Measurements from ENCODE around the gene DPP10. TPM values are rescaled to one million over a fixed set of nuclear protein-coding genes. Genes with fewer than 3 reads are reported as not detected.

The DPP10 gene
- total and polyA plus RNA-seq, 7 donors: 0.60 to 4.4 (median 3.5) TPM

DNA sequence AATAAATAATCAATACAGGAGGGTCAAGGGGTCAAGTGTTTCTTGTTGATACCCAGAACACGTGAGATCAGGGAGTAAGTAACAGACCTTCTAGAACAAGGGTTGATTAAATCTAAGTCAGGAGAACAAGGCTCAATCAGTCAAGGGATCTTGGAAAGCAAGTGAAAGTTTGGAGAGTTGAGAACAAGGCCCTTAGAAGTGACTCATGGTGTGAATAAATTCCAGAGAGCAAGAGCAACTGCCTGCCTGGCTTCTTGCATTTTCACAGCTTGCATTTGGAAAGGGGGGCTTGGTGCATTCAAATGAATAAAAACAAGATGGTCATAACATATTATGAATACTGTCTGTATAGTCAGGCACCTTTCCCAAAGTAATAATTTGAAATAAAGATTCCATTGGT, 256.1 kb downstream of the DPP10 start:
- Histone ChIP-seq H3K27ac (no peak overlapping the region), H3K27me3 (no peaks in the 10 kb centered on the region), H3K4me1 (no peaks in the 10 kb centered on the region), H3K9me3 (no peaks in the 10 kb centered on the region), H3K36me3 (no peaks in the 10 kb centered on the region), H3K4me3 (no peak overlapping the region)
- intact Hi-C loops (cut with DNase I): no loop called here
- no peak for TF ChIP-seq POLR2A (IDR thresholded peaks at IDR 0.05)
- TF ChIP-seq EP300 (IDR thresholded peaks at IDR 0.05): no peak
- TF ChIP-seq, protein P1, sequence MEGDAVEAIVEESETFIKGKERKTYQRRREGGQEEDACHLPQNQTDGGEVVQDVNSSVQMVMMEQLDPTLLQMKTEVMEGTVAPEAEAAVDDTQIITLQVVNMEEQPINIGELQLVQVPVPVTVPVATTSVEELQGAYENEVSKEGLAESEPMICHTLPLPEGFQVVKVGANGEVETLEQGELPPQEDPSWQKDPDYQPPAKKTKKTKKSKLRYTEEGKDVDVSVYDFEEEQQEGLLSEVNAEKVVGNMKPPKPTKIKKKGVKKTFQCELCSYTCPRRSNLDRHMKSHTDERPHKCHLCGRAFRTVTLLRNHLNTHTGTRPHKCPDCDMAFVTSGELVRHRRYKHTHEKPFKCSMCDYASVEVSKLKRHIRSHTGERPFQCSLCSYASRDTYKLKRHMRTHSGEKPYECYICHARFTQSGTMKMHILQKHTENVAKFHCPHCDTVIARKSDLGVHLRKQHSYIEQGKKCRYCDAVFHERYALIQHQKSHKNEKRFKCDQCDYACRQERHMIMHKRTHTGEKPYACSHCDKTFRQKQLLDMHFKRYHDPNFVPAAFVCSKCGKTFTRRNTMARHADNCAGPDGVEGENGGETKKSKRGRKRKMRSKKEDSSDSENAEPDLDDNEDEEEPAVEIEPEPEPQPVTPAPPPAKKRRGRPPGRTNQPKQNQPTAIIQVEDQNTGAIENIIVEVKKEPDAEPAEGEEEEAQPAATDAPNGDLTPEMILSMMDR (IDR thresholded peaks at IDR 0.05): no peak
- TF ChIP-seq POLR2AphosphoS5 (IDR thresholded peaks at IDR 0.05): no peak
- WGBS, 2 donors: 78 to 80% methylated on average over 1 of the region's 1 CpG
- no peak for DNase-seq

DNA sequence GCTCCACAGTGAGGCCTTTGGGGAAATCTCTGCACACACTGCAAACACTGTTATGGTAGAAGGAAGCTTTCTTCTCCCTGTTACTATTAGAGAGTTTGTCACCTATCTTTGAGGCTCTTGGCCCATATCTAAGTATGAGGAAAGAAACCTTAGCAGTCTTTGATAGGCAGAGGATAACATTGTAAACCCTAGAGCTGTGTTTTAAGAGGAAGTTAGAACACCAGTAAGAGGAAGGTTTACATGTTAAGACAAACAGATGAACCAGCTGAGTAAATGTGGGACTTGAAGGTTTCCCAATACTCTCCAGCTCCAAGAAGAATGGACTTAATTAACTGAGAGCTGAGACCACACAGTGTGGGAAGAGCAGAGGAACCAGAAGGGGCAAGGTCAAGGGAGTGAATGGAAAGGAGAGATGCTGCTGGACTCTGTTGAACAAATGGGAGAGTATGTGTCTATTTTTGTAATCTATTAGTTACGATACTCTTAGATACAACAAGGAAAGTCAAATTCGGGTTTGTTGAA, 257.0 kb downstream of the DPP10 start:
- DNase-seq: no peak
- no peaks in the 10 kb centered on the region for H3K27me3 ChIP-seq
- H3K4me1 ChIP-seq: no peaks in the 10 kb centered on the region
- H3K9me3 ChIP-seq: no peaks in the 10 kb centered on the region
- intact Hi-C loops (cut with DNase I): no loop called here
- H3K27ac ChIP-seq: no peak overlapping the region
- WGBS, 2 donors: 89 to 93% methylated on average over 2 of the region's 2 CpGs
- no peaks in the 10 kb centered on the region for H3K36me3 ChIP-seq
- no peak overlapping the region for H3K4me3 ChIP-seq
- TF ChIP-seq POLR2AphosphoS5 (IDR thresholded peaks at IDR 0.05) (no peak), POLR2A (IDR thresholded peaks at IDR 0.05) (no peak), EP300 (IDR thresholded peaks at IDR 0.05) (no peak)
- TF ChIP-seq, protein P1 (IDR thresholded peaks at IDR 0.05): no peak

DNA sequence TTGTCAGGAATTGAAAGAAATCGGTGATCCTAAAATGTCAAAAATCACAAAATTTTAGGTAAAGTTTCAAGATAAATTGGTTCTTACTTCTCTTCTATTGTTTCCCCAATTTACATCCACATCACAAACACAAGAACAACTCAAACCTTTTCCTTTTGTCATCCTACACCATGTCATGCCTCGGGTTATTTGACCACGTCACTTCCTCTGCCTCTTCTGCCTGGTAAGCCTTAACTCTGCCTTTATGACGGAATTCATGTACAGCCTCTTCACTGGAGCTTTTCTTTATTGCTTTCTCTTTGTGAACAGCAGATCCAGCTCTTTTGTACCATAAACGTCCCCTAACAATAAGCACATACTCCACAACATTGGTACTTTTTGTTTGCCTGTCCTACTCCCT, 258.0 kb downstream of the DPP10 start:
- Histone ChIP-seq H3K4me1 (no peaks in the 10 kb centered on the region), H3K9me3 (no peaks in the 10 kb centered on the region), H3K27me3 (no peaks in the 10 kb centered on the region), H3K4me3 (no peak overlapping the region), H3K27ac (no peak overlapping the region), H3K36me3 (no peaks in the 10 kb centered on the region)
- TF ChIP-seq EP300 (IDR thresholded peaks at IDR 0.05): no peak
- no peak for TF ChIP-seq POLR2AphosphoS5 (IDR thresholded peaks at IDR 0.05)
- no peak for TF ChIP-seq POLR2A (IDR thresholded peaks at IDR 0.05)
- TF ChIP-seq, protein P1 (IDR thresholded peaks at IDR 0.05): no peak
- 68 to 74% methylated on average over 5 of the region's 5 CpGs for WGBS, 2 donors
- DNase-seq: no peak
- intact Hi-C loops (cut with DNase I): no loop called here

DNA sequence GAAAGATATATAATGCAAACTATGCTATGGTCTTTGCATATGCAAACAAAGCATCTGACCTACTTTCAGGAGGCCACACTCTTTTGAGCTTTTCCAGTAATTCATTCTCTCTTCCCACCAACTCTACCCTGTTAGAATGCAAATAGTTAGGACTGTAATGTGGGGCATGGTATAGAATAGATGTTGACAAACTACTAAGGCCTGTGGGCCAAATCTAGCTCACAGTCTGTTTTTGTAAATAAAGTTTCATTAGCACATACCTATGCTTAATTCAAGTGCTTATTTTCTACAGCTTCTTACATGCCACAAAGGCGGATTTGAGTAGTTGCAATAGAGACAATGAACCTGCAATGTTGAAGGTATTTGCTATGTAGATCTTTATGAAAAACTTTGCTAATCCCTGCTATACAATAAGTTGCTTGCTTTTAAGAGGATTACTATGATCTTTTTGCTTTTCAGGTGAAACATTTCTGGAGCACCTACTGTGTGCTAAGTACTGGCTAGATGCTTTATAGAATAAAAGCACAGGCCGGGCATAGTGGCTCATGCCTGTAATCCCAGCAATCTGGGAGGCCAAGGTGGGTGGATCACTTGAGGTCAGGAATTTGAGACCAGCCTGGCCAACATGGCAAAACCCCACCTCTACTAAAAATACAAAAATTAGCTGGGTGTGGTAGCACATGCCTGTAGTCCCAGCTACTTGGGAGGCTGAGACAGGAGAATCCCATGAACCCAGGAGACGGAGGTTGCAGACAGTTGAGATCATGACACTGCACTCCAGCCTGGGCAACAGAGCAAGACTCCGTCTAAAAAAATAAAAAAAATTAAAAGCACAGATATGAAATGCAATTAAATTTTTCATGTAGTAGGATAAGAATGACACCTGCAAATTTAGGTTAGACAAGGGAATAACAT, 267.8 kb downstream of the DPP10 start:
- 80 to 83% methylated on average over 4 of the region's 4 CpGs for WGBS, 2 donors
- intact Hi-C loops (cut with DNase I): no loop called here

DNA sequence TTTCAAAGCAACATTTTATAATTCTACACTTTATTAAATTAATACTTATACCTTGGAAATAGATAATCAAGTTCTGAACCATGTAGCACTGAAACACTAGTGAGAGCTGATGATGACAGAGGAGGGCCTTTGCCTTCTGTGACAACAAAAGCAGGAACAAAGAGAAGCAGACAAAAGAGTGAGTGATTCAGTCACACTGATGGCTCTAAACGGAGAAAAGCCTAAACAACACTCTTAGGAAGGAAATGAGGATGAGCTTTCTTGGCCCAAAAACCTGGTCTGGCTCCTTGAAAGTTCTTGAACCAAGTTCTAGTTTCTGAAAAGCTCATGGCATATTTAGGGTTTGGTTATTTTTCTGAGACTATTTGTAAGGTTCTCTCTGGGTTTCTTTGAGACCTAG, 271.9 kb downstream of the DPP10 start:
- 28 to 35% methylated on average over 1 of the region's 1 CpG for WGBS, 2 donors

More for the DNA sequence above, 267.8 kb downstream of the DPP10 start:
- no peaks in the 10 kb centered on the region for H3K4me1 ChIP-seq
- H3K27ac ChIP-seq: no peak overlapping the region
- H3K9me3 ChIP-seq: no peaks in the 10 kb centered on the region
- TF ChIP-seq EP300 (IDR thresholded peaks at IDR 0.05) (no peak), POLR2AphosphoS5 (IDR thresholded peaks at IDR 0.05) (no peak)
- no peak for DNase-seq
- no peaks in the 10 kb centered on the region for H3K36me3 ChIP-seq
- H3K4me3 ChIP-seq: no peak overlapping the region
- no peaks in the 10 kb centered on the region for H3K27me3 ChIP-seq

More for the DNA sequence above, 271.9 kb downstream of the DPP10 start:
- H3K27me3 ChIP-seq: no peaks in the 10 kb centered on the region
- no peaks in the 10 kb centered on the region for H3K36me3 ChIP-seq
- DNase-seq: no peak
- TF ChIP-seq POLR2A (IDR thresholded peaks at IDR 0.05) (no peak), POLR2AphosphoS5 (IDR thresholded peaks at IDR 0.05) (no peak), EP300 (IDR thresholded peaks at IDR 0.05) (no peak)
- TF ChIP-seq, protein P1 (IDR thresholded peaks at IDR 0.05): no peak
- no peaks in the 10 kb centered on the region for H3K4me1 ChIP-seq
- H3K9me3 ChIP-seq: no peaks in the 10 kb centered on the region
- H3K27ac ChIP-seq: no peak overlapping the region
- no peak overlapping the region for H3K4me3 ChIP-seq
- intact Hi-C loops (cut with DNase I): no loop called here

Data from sigmoid colon (tissue), 7 donors.